Skeletal muscle cell (primary cell): ENCODE data around the gene STRN.
"Not testable (repeated sequence)": the region's sequence is repeated elsewhere in the genome, so short reads cannot be mapped to it uniquely, and the experiment has no call there.

Source experiments
- DNase-seq: peaks from one replicate; pipeline ENCODE4 v3.0.0-alpha.2; 2010; ENCODE audit warnings: low read depth
- H3K4me3 ChIP-seq: 2 replicates; pipeline ENCODE4 v1.5.1; 2011; ENCODE audit warnings: low read depth, mild to moderate bottlenecking, control low read depth, low read length, moderate library complexity

The STRN gene

DNA sequence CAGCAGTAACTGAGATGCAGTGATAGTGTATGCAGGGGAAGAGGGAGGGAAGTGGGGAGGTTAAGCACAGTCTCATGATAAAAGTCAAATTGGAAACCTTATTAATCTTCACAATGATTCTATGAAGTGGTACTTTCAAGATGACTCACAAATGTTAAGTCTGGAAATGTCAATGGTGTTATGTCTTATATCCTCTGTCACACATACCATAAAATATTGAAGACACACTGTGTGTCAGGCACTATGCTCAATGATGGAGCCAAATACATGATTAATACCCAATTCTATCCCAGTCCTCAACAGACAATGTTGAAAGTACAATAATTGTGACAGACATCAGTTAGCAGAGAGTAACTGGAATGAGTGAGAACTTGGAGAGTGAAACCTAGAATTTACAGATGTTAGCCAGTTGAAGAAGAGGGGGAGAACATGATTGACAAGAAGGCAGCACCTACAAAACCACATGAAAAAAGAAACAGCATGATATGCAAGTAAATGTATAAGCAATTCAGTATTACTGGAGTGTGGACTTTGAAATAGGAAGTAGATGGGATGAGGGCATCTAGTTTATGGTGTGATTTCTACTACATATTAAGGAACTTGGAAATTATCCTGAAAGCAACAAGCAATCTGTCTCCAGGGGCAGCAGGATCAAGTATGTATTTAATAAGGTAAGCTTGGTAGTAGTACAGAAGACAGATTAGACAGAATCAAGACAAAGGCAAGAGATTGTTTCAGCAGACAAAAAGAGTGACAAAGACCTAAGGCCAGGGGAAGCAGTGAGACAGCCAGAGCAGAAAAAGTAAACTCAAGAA lies 107.6 kb downstream of the STRN start:
- H3K4me3 ChIP-seq, result no peak overlapping the region
- DNase-seq, result no peak

GRCh38 chr2:36857713-36858112 lies 108.6 kb downstream of the STRN start:
- DNase-seq, result no peak
- H3K4me3 ChIP-seq, result no peak overlapping the region

- DNase-seq, result no peak
Measured at GRCh38 chr2:36855429-36855828, 110.9 kb downstream of the STRN start.

DNA sequence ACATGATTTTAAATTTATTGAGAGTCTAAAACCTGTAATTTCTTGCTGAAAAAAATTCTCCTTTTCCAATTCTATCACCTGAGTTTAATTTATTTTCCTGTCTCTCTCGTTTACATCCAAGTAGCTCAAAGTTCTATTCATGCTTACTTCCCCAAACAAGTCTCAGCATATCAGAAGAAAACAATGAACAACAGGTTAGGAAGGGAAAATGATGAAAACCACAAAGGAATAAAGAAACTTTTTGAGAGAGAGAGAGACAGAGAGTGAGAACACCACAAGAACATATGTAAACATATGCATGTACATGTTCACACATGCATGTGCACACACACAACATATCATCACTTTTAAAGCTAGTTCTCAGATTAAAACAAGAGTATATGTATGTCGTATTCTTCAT lies 112.1 kb downstream of the STRN start:
- no peak overlapping the region for H3K4me3 ChIP-seq
- DNase-seq, result no peak

More at GRCh38 chr2:36855429-36855828, 110.9 kb downstream of the STRN start:
- no peak overlapping the region for H3K4me3 ChIP-seq

DNA sequence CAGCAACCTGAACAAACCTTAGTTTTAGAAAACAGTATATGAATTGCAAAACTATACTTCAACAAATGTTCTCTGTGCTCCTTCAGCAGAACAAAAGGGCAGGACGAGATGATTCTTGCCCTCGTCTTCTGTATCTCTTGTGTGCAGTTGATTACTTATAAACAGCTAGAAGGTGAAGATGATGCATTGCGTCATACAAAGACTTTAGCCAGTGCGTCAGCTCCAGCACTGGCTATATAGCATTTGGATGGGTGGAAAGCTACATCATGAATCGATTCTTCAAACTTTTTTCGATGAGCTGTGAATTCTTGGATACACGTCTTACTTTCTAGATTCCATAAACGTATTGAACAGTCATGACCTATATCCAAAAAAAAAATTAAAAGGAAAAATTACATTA lies 117.1 kb downstream of the STRN start:
- DNase-seq, result no peak

DNA sequence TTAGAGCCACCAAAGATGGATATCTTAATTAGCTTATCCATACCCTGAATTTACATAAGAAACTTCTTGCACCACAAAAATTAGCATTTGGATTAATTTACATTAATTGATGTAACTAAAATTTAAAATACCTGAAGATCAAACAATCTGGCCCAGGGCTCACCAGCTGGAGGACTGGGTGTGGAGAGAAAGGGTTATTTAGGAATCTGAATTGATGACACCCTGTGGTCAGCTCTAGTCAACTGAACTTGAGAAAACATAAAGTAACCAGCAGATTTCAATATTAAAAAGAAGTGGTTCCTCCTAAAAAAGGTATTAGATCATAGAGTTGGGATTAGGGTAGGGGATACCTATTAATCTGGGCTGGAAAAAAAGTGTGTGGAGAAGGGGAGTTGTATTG lies 122.5 kb downstream of the STRN start:
- no peak overlapping the region for H3K4me3 ChIP-seq
- DNase-seq, result no peak

More for the DNA sequence above, 117.1 kb downstream of the STRN start:
- H3K4me3 ChIP-seq, result no peak overlapping the region

DNA sequence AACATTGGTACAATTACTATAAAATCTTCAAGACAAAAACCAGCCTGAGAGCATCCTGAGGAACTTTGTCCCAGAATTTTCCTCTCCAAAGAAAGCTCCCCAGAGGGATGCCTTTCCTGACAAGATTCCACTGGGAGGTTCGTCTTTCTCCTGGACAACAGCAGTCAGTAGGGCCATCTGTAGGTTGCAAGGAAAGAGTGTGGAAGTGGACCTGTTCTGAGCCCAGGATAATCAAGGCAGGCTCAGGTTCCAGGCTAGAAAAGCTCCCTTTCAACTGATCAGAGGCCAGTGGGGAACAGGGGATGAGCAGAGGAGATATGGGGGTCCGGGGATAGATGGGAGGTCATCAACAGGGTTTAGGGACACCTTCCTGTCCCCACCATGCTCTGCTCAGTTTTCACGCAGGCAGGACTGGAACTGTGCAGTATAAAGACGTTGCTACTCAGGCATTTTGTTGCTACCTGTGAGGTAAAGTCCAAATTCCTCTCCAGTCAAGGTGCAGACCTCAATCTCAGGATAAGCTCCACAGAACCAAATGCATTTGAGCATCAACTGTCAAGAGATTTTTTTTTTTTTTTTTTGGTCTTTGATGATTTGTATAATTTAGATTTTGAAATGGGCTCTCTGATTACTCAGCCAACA lies 126.2 kb downstream of the STRN start:
- H3K4me3 ChIP-seq, result no peak overlapping the region

GRCh38 chr2:36834731-36835524 lies 131.4 kb downstream of the STRN start:
- no peak for DNase-seq

More for the DNA sequence above, 126.2 kb downstream of the STRN start:
- DNase-seq, result no peak

GRCh38 chr2:36834203-36834602 lies 132.1 kb downstream of the STRN start:
- H3K4me3 ChIP-seq, result no peak overlapping the region
- no peak for DNase-seq

More at GRCh38 chr2:36834731-36835524, 131.4 kb downstream of the STRN start:
- H3K4me3 ChIP-seq, result no peak overlapping the region

- H3K4me3 ChIP-seq, result no peak overlapping the region
- DNase-seq, result no peak
Measured at GRCh38 chr2:36831185-36831584, 135.2 kb downstream of the STRN start.

DNA sequence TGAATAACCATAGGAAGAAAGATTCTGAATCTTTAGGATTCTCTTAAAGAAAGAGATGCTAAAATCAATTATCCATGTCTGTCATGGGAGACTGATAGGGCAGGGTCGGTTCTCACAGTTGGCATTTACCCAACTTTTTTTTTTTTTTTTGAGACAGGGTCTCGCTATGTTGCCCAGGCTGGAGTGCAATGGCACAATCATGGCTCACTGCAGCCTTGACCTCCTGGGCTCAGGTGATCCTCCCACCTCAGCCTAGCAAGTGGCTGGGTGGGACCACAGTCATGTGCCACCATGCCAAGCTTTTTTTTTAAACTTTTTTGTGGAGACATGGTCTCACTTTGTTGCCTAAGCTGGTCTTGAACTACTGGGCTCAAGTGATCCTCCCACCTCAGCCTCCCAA lies 141.7 kb downstream of the STRN start:
- not testable (repeated sequence) for DNase-seq, H3K4me3 ChIP-seq

GRCh38 chr2:36824273-36824672 lies 142.1 kb downstream of the STRN start:
- DNase-seq, result no peak
- no peak overlapping the region for H3K4me3 ChIP-seq

GRCh38 chr2:36823862-36824261 lies 142.5 kb downstream of the STRN start:
- no peak for DNase-seq
- H3K4me3 ChIP-seq, result no peak overlapping the region

- no peak for DNase-seq
- H3K4me3 ChIP-seq, result no peak overlapping the region
Measured at GRCh38 chr2:36820942-36821605, 145.3 kb downstream of the STRN start.

GRCh38 chr2:36819095-36819711 lies 147.1 kb downstream of the STRN start:
- no peak for DNase-seq

GRCh38 chr2:36818542-36818941 lies 147.8 kb downstream of the STRN start:
- no peak for DNase-seq
- no peak overlapping the region for H3K4me3 ChIP-seq

More at GRCh38 chr2:36819095-36819711, 147.1 kb downstream of the STRN start:
- no peak overlapping the region for H3K4me3 ChIP-seq

DNA sequence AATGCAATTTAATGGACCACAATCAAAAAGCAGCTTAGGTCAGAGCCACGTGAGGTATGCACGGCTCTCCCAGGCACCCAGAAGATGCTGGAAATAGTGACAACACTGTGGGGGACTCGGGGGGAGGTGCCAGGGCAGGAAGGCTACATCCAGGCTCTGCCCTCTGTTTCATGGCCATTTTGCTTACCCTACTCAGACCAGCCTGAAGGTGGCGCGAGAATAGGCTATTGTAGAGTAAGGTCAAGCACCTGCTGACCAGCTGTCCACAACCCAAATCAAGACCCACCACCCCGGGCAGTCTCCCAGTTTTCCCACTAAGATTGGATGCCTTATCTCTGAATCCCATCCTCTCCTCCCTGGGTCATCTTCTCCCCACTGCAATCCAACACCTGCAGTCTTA lies 154.1 kb downstream of the STRN start:
- DNase-seq, result no peak

GRCh38 chr2:36811071-36811470 lies 155.3 kb downstream of the STRN start:
- no peak overlapping the region for H3K4me3 ChIP-seq
- DNase-seq, result no peak

More for the DNA sequence above, 154.1 kb downstream of the STRN start:
- no peak overlapping the region for H3K4me3 ChIP-seq

DNA sequence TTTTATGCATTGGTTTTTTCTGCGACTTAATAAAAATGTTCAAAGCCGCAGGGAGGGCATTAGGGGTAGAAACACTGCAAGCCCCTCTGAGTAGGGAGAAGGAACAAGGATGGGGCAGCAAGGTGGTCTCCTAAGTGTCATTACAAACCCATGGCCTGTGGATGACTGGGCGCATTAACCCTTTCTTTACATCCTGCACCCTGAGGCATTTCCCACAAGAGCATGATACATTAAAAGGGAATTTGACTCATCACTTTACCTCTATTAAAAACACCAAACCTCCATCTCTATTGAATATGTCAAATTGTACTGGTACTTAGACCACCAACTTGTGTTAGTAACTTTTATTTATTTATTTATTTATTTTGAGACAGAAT lies 157.3 kb downstream of the STRN start:
- H3K4me3 ChIP-seq, result no peak overlapping the region
- DNase-seq, result no peak
